Measurements from ENCODE around the gene RPE. TPM values are rescaled to one million over a fixed set of nuclear protein-coding genes. Genes with fewer than 3 reads are reported as not detected.

The RPE gene
- total RNA-seq, 1 experiment from 2014 or later = 21.8 TPM

- in situ Hi-C loops (cut with HindIII; ENCODE audit: low pct_unique_long_range_greater_than_20kb, low sequenced_read_pairs) = no loop called here
- DNase-seq (ENCODE audit: low read depth) = no peak
These were observed 53.4 kb downstream of the RPE start for GRCh38 chr2:210055825-210056224.

GRCh38 chr2:210063306-210063705 lies 60.9 kb downstream of the RPE start:
- no peak for DNase-seq (ENCODE audit: low read depth)
- in situ Hi-C loops (cut with HindIII; ENCODE audit: low pct_unique_long_range_greater_than_20kb, low sequenced_read_pairs) = no loop called here

Other genes with a start within 250 kb of the RPE start
- gene UNC80, start 230.8 kb upstream of the RPE start, total RNA-seq (2014; rRNA removed; shearing (Covaris generic); ENCODE audit: low replicate concordance) = 0.03 TPM in 1 of 2 replicates, not detected in the other
- gene KANSL1L, start 168.8 kb downstream of the RPE start, total RNA-seq (2014; rRNA removed; shearing (Covaris generic); ENCODE audit: low replicate concordance) = 14.5 and 18.6 TPM in 2 replicates
- gene ACADL, start 222.8 kb downstream of the RPE start, total RNA-seq (2014; rRNA removed; shearing (Covaris generic); ENCODE audit: low replicate concordance) = not detected in 2 replicates

Measured in Caki2 (cell line).